GM23338 (cell line): ENCODE results near the gene TRMT11. TPM values are rescaled to one million over a fixed set of nuclear protein-coding genes. Genes with fewer than 3 reads are reported as not detected.

Experiments used
- ATAC-seq: fragments of 200-7000 bp; cut with Tn5 transposase; 3 replicates; pipeline ENCODE4 v1.9.1; 2020
- DNase-seq: peaks from one replicate; pipeline ENCODE4 v3.0.0-alpha.2; 2015; ENCODE audit warnings: low spot score
- H2AFZ ChIP-seq: fragments of 200-600 bp; sonication (generic); 2 replicates; pipeline ENCODE4 v1.8.0; 2016; ENCODE audit warnings: antibody characterized with exemption, mild to moderate bottlenecking, moderate library complexity
- H3F3A ChIP-seq: fragments of 200-600 bp; sonication (generic); replicated peaks from 2 replicates; pipeline ENCODE4 v1.8.0; 2017; ENCODE audit warnings: antibody characterized with exemption, mixed run types, low read depth
- H3K27ac ChIP-seq: fragments of 200-600 bp; sonication (generic); 2 replicates; pipeline ENCODE4 v1.6.1; 2016; ENCODE audit warnings: low read depth
- H3K27me3 ChIP-seq: fragments of 200-600 bp; sonication (generic); 2 replicates; pipeline ENCODE4 v1.8.0; 2016; ENCODE audit warnings: mild to moderate bottlenecking, mixed run types, moderate library complexity; ENCODE audit not compliant: insufficient read depth
- H3K36me3 ChIP-seq: fragments of 200-600 bp; sonication (generic); 2 replicates; pipeline ENCODE4 v1.8.0; 2016; ENCODE audit warnings: mild to moderate bottlenecking; ENCODE audit not compliant: insufficient read depth
- H3K4me1 ChIP-seq: fragments of 200-600 bp; sonication (generic); 2 replicates; pipeline ENCODE4 v1.8.0; 2016; ENCODE audit warnings: mild to moderate bottlenecking, moderate library complexity; ENCODE audit not compliant: insufficient read depth
- H3K4me2 ChIP-seq: fragments of 200-600 bp; sonication (generic); 2 replicates; pipeline ENCODE4 v1.7.1; 2017; ENCODE audit warnings: mixed run types
- H3K4me3 ChIP-seq: fragments of 200-600 bp; sonication (generic); 2 replicates; pipeline ENCODE4 v1.6.1; 2016; ENCODE audit warnings: mixed run types
- H3K79me2 ChIP-seq: fragments of 200-600 bp; sonication (generic); replicated peaks from 2 replicates; pipeline ENCODE4 v1.8.0; 2017; ENCODE audit warnings: mild to moderate bottlenecking; ENCODE audit not compliant: insufficient read depth
- H3K9me2 ChIP-seq: fragments of 200-600 bp; sonication (generic); 2 replicates; pipeline ENCODE4 v1.8.0; 2017; ENCODE audit not compliant: insufficient read depth
- H4K20me1 ChIP-seq: fragments of 200-600 bp; sonication (generic); replicated peaks from 2 replicates; pipeline ENCODE4 v1.8.0; 2017; ENCODE audit warnings: mild to moderate bottlenecking; ENCODE audit not compliant: insufficient read depth
- H3K27ac Mint-ChIP-seq: 2 replicates; pipeline ENCODE4 v1.8.0; 2020; ENCODE audit warnings: inconsistent platforms, mild to moderate bottlenecking, moderate library complexity, mixed read lengths
- H3K27me3 Mint-ChIP-seq: 3 replicates; pipeline ENCODE4 v1.8.0; 2022; ENCODE audit warnings: low read depth, mild to moderate bottlenecking, moderate library complexity, mixed read lengths, inconsistent platforms; ENCODE audit not compliant: insufficient read depth, poor library complexity
- H3K36me3 Mint-ChIP-seq: 3 replicates; pipeline ENCODE4 v1.8.0; 2021; ENCODE audit warnings: low read depth, mild to moderate bottlenecking, inconsistent platforms, moderate library complexity, mixed read lengths
- H3K4me1 Mint-ChIP-seq: 3 replicates; pipeline ENCODE4 v1.8.0; 2020; ENCODE audit warnings: mild to moderate bottlenecking, inconsistent platforms, mixed read lengths
- H3K4me3 Mint-ChIP-seq: 3 replicates; pipeline ENCODE4 v1.8.0; 2021; ENCODE audit warnings: moderate library complexity, mild to moderate bottlenecking, inconsistent platforms, mixed read lengths
- H3K9me3 Mint-ChIP-seq: 3 replicates; pipeline ENCODE4 v1.8.0; 2020; ENCODE audit warnings: moderate library complexity, mild to moderate bottlenecking, inconsistent platforms, mixed read lengths
- CREB1 ChIP-seq: fragments of 250-450 bp; sonication (Bioruptor Pico); IDR thresholded peaks from 2 replicates; pipeline ENCODE4 v1.5.0; 2020; ENCODE audit warnings: low read depth, mild to moderate bottlenecking, moderate library complexity
- CTCF ChIP-seq, 2 experiments: fragments of 200-600 bp in 1 of 2; sonication (generic) in 1 of 2; conservative IDR thresholded peaks; 2 replicates each; pipeline versions ENCODE4 v1.5.1 to v1.6.1; 2016 to 2017; ENCODE audit warnings: antibody characterized with exemption in 2 of 2, low read depth in 2 of 2, mild to moderate bottlenecking in 2 of 2, moderate library complexity in 1 of 2
- ETS1 ChIP-seq: IDR thresholded peaks from 2 replicates; pipeline ENCODE4 v1.6.1; 2016; ENCODE audit warnings: antibody characterized with exemption
- EZH2 ChIP-seq: fragments of 200-600 bp; sonication (generic); IDR thresholded peaks from one replicate; pipeline ENCODE4 v1.8.0; 2017; ENCODE audit warnings: antibody characterized with exemption, mild to moderate bottlenecking, low read depth; ENCODE audit not compliant: unreplicated experiment
- EZH2phosphoT487 ChIP-seq: fragments of 200-600 bp; sonication (generic); IDR thresholded peaks from one replicate; pipeline ENCODE4 v1.8.1; 2018; ENCODE audit warnings: antibody characterized with exemption; ENCODE audit not compliant: unreplicated experiment
- JUNB ChIP-seq: IDR thresholded peaks from one replicate; pipeline ENCODE4 v1.6.1; 2016; ENCODE audit warnings: antibody characterized with exemption; ENCODE audit not compliant: unreplicated experiment
- NANOG ChIP-seq: IDR thresholded peaks from 2 replicates; pipeline ENCODE4 v1.6.1; 2016; ENCODE audit warnings: antibody characterized with exemption, borderline replicate concordance
- POLR2AphosphoS5 ChIP-seq: IDR thresholded peaks from 2 replicates; pipeline ENCODE4 v1.6.1; 2016; ENCODE audit warnings: antibody characterized with exemption, low read depth
- REST ChIP-seq: IDR thresholded peaks from one replicate; pipeline ENCODE4 v1.6.1; 2018; ENCODE audit warnings: antibody characterized with exemption; ENCODE audit not compliant: unreplicated experiment
- STAT1 ChIP-seq: IDR thresholded peaks from one replicate; pipeline ENCODE4 v1.6.1; 2016; ENCODE audit warnings: antibody characterized with exemption; ENCODE audit not compliant: unreplicated experiment
- ZNF114 ChIP-seq: fragments of 250-450 bp; sonication (Bioruptor Pico); IDR thresholded peaks from 2 replicates; pipeline ENCODE4 v1.5.0; 2020; ENCODE audit warnings: mild to moderate bottlenecking, moderate library complexity
- ZNF331 ChIP-seq: fragments of 250-450 bp; sonication (Bioruptor Pico); IDR thresholded peaks from 2 replicates; pipeline ENCODE4 v1.5.0; 2020; ENCODE audit warnings: low read depth, mild to moderate bottlenecking, moderate library complexity
- ZNF462 ChIP-seq: fragments of 250-450 bp; sonication (Bioruptor Pico); IDR thresholded peaks from 2 replicates; pipeline ENCODE4 v1.5.0; 2020; ENCODE audit warnings: mild to moderate bottlenecking, moderate library complexity
- polyA plus RNA-seq: library from polyadenylated mRNA; unstranded; fragments of >200 nt; fragmentation: Nextera tagmentation; extraction: Ambion mirVana; gene quantifications from 2 replicates; pipeline ENCODE4 v1.2.1, GENCODE V29; 2016
- total RNA-seq: library from RNA; depleted of rRNA; stranded (reverse); fragments of >200 nt; shearing (Covaris generic); gene quantifications from 2 replicates; pipeline ENCODE4 v1.2.3, GENCODE V29; 2014

Gene TRMT11
- total and polyA plus RNA-seq, 2 experiments from 2014 or later = 49.5 to 50.9 TPM

- Mint-ChIP-seq H3K4me3 (no peak overlapping the region), H3K9me3 (no peaks in the 10 kb centered on the region), H3K4me1 (no peaks in the 10 kb centered on the region), H3K36me3 (peaks cover 30% of the 10 kb centered on the region), H3K27me3 (no peaks in the 10 kb centered on the region), H3K27ac (no peak overlapping the region)
- Histone ChIP-seq H3K79me2 (peaks cover 14% of the 10 kb centered on the region), H3K27me3 (no peaks in the 10 kb centered on the region), H3K9me2 (no peaks in the 10 kb centered on the region), H3K4me2 (no peak overlapping the region), H3K4me1 (no peaks in the 10 kb centered on the region), H3K4me3 (no peak overlapping the region), H2AFZ (no peak overlapping the region), H4K20me1 (peaks cover 4% of the 10 kb centered on the region; the same call in 1 of the 2 replicates), H3K36me3 (peaks cover 34% of the 10 kb centered on the region; the same call in 1 of the 2 replicates), H3F3A (no peaks in the 10 kb centered on the region), H3K27ac (no peak overlapping the region)
- no peak for ATAC-seq
- DNase-seq = no peak
- TF ChIP-seq REST = no peak
- TF ChIP-seq EZH2 = no peak
- TF ChIP-seq CTCF (conservative IDR thresholded peaks at IDR 0.05; ENCODE audit: low read depth in 2 of 2) = no peak
- TF ChIP-seq EZH2phosphoT487 = no peak
- TF ChIP-seq ETS1 = no peak
- TF ChIP-seq STAT1 = no peak
- no peak for TF ChIP-seq NANOG
- TF ChIP-seq ZNF462 (CRISPR knock-in tag) = no peak
- TF ChIP-seq CREB1 = no peak
- TF ChIP-seq ZNF114 = no peak
- TF ChIP-seq ZNF331 = no peak
- TF ChIP-seq JUNB = no peak
- no peak for TF ChIP-seq POLR2AphosphoS5
Measured at GRCh38 chr6:126007800-126008199, 21.5 kb downstream of the TRMT11 start.
